HG03175 (cell line): ENCODE results near the gene NFASC.

Experiments
- ATAC-seq: cut with Tn5 transposase; IDR thresholded peaks from one replicate; pipeline ENCODE4 v1.9.1; 2021; ENCODE audit warnings: mild to moderate bottlenecking, moderate library complexity; ENCODE audit not compliant: unreplicated experiment

Gene NFASC

GRCh38 chr1:205056956-205057568 is 186.4 kb downstream of the NFASC start:
- no peak for ATAC-seq

- no peak for ATAC-seq
Observed at GRCh38 chr1:205057808-205058575, 187.3 kb downstream of the NFASC start.

- no peak for ATAC-seq
Observed at GRCh38 chr1:205058853-205059252, 188.2 kb downstream of the NFASC start.

- no peak for ATAC-seq
Observed at GRCh38 chr1:205059660-205060059, 189.0 kb downstream of the NFASC start.

- ATAC-seq = no peak
Observed at GRCh38 chr1:205060746-205061145, 190.1 kb downstream of the NFASC start.

GRCh38 chr1:205061227-205061626 is 190.6 kb downstream of the NFASC start:
- no peak for ATAC-seq

- no peak for ATAC-seq
Observed at GRCh38 chr1:205061665-205062069, 191.0 kb downstream of the NFASC start.

- no peak for ATAC-seq
Observed at GRCh38 chr1:205062319-205062718, 191.7 kb downstream of the NFASC start.

GRCh38 chr1:205062895-205063294 is 192.2 kb downstream of the NFASC start:
- ATAC-seq = no peak

GRCh38 chr1:205064301-205064700 is 193.6 kb downstream of the NFASC start:
- ATAC-seq = no peak

- ATAC-seq = no peak
Observed at GRCh38 chr1:205064741-205065316, 194.2 kb downstream of the NFASC start.

GRCh38 chr1:205065666-205066065 is 195.0 kb downstream of the NFASC start:
- no peak for ATAC-seq

- ATAC-seq = no peak
Observed at GRCh38 chr1:205066141-205066818, 195.6 kb downstream of the NFASC start.

GRCh38 chr1:205067031-205067430 is 196.4 kb downstream of the NFASC start:
- no peak for ATAC-seq

- ATAC-seq = no peak
Observed at GRCh38 chr1:205068001-205068400, 197.3 kb downstream of the NFASC start.

GRCh38 chr1:205068457-205069040 is 197.9 kb downstream of the NFASC start:
- ATAC-seq = no peak

GRCh38 chr1:205069371-205070125 is 198.9 kb downstream of the NFASC start:
- ATAC-seq = no peak

GRCh38 chr1:205071028-205071409 is 200.4 kb downstream of the NFASC start:
- no peak for ATAC-seq

- ATAC-seq = no peak
Observed at GRCh38 chr1:205071801-205072200, 201.1 kb downstream of the NFASC start.

GRCh38 chr1:205072286-205072685 is 201.6 kb downstream of the NFASC start:
- no peak for ATAC-seq
